ENCODE results near the gene GNAO1.
A peak's percentile ranks its signal among the peaks of the same experiment; 100 is the strongest.

The GNAO1 gene

GRCh38 chr16:56242740-56243139 is 51.5 kb downstream of the GNAO1 start:
- no peak overlapping the region for H4K91ac ChIP-seq (ENCODE audit: low read depth, low read length, poor library complexity)
- no peak overlapping the region for H3K23ac ChIP-seq (ENCODE audit: low read depth, low read length, poor library complexity)
- H3K18ac ChIP-seq (ENCODE audit: low read length): no peak overlapping the region
- no peak overlapping the region for H3K4me2 ChIP-seq (ENCODE audit: insufficient read depth, low read length, poor library complexity, severe bottlenecking)
- no peaks in the 10 kb centered on the region for H3K9me3 ChIP-seq (replicated peaks in 1 of 2; ENCODE audit: control insufficient read depth in 2 of 2, insufficient read depth in 1 of 2, low read depth in 1 of 2, low read length in 2 of 2)
- H2BK120ac ChIP-seq (ENCODE audit: low read depth, low read length): no peak overlapping the region
- H3K4me1 ChIP-seq (ENCODE audit: control insufficient read depth in 2 of 2, insufficient read depth in 1 of 2, low read depth in 1 of 2, low read length in 2 of 2): peaks cover 5 to 7% of the 10 kb centered on the region in 2 donors
- no peak overlapping the region for H2BK15ac ChIP-seq (ENCODE audit: low read length)
- no peak overlapping the region for H2BK5ac ChIP-seq (ENCODE audit: low read length)
- no peak overlapping the region for H3K4me3 ChIP-seq (ENCODE audit: low read length in 2 of 2)
- H2AK5ac ChIP-seq (ENCODE audit: low read depth, low read length): no peak overlapping the region
- no peak overlapping the region for H4K8ac ChIP-seq (ENCODE audit: low read depth, low read length)
- H3K27me3 ChIP-seq (ENCODE audit: control insufficient read depth in 3 of 3, insufficient read depth in 3 of 3, low read depth in 1 of 3, low read length in 3 of 3): peaks cover 0 to 6% (median 0%) of the 10 kb centered on the region in 3 experiments
- no peaks in the 10 kb centered on the region for H3K36me3 ChIP-seq (replicated peaks in 1 of 2; ENCODE audit: control insufficient read depth in 2 of 2, insufficient read depth in 2 of 2, low read length in 2 of 2)
- no CpG with 5 or more reads among the region's 4 CpGs for WGBS, 2 donors (ENCODE audit: extremely low coverage in 2 of 2, insufficient read length in 2 of 2, insufficient replicate concordance in 1 of 2)
- H3K9ac ChIP-seq (ENCODE audit: low read depth, low read length, poor library complexity): no peak overlapping the region
- H3K4ac ChIP-seq (ENCODE audit: low read length): no peak overlapping the region
- H3K79me1 ChIP-seq (ENCODE audit: low read depth, low read length): no peaks in the 10 kb centered on the region
- DNase-seq (ENCODE audit: low spot score): no peak
- no peak overlapping the region for H3K27ac ChIP-seq (replicated peaks; ENCODE audit: low read length)
- no peak overlapping the region for H2BK12ac ChIP-seq (ENCODE audit: low read length)
- no peak overlapping the region for H3K14ac ChIP-seq (ENCODE audit: low read length)
- H2AFZ ChIP-seq (ENCODE audit: low read length): no peak overlapping the region

DNA sequence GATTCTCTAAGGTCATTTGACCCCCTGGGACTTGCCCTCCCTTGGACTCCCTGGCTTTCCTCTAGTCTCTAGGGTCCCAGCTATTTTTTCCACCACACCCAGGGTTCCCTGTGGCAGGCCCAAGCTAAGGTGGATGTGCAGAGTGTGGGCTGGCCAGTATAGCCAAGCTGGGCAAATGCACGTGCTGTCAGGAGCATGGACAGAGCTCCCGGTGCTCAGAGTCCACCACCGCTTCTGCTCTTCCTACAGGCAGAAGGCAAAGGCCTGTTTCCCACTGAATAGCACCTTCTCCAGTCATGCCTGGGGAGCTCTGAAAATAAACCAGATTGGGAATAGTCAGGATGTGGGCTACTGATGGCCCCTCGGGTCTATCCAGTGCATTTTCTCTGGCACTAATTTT is 53.3 kb downstream of the GNAO1 start:
- no peak overlapping the region for H2AFZ ChIP-seq (ENCODE audit: low read length)
- H2BK15ac ChIP-seq (ENCODE audit: low read length): no peak overlapping the region
- no peak overlapping the region for H4K8ac ChIP-seq (ENCODE audit: low read depth, low read length)
- no peak overlapping the region for H3K23ac ChIP-seq (ENCODE audit: low read depth, low read length, poor library complexity)
- no peak overlapping the region for H2AK5ac ChIP-seq (ENCODE audit: low read depth, low read length)
- peaks cover 5 to 7% of the 10 kb centered on the region in 2 donors for H3K4me1 ChIP-seq (ENCODE audit: control insufficient read depth in 2 of 2, insufficient read depth in 1 of 2, low read depth in 1 of 2, low read length in 2 of 2)
- no peak overlapping the region for H2BK5ac ChIP-seq (ENCODE audit: low read length)
- no peak for DNase-seq (ENCODE audit: low spot score)
- no peak overlapping the region for H3K4me3 ChIP-seq (ENCODE audit: low read length in 2 of 2)
- no peaks in the 10 kb centered on the region for H3K79me1 ChIP-seq (ENCODE audit: low read depth, low read length)
- no peak overlapping the region for H3K14ac ChIP-seq (ENCODE audit: low read length)
- no peak overlapping the region for H2BK12ac ChIP-seq (ENCODE audit: low read length)
- no peaks in the 10 kb centered on the region for H3K9me3 ChIP-seq (replicated peaks in 1 of 2; ENCODE audit: control insufficient read depth in 2 of 2, insufficient read depth in 1 of 2, low read depth in 1 of 2, low read length in 2 of 2)
- H3K27me3 ChIP-seq (ENCODE audit: control insufficient read depth in 3 of 3, insufficient read depth in 3 of 3, low read depth in 1 of 3, low read length in 3 of 3): peaks cover 0 to 6% (median 0%) of the 10 kb centered on the region in 3 experiments
- no peak overlapping the region for H3K4me2 ChIP-seq (ENCODE audit: insufficient read depth, low read length, poor library complexity, severe bottlenecking)
- H3K36me3 ChIP-seq (replicated peaks in 1 of 2; ENCODE audit: control insufficient read depth in 2 of 2, insufficient read depth in 2 of 2, low read length in 2 of 2): no peaks in the 10 kb centered on the region
- H4K91ac ChIP-seq (ENCODE audit: low read depth, low read length, poor library complexity): no peak overlapping the region
- WGBS, 2 donors (ENCODE audit: extremely low coverage in 2 of 2, insufficient read length in 2 of 2, insufficient replicate concordance in 1 of 2): no CpG with 5 or more reads among the region's 4 CpGs
- H3K18ac ChIP-seq (ENCODE audit: low read length): no peak overlapping the region
- H3K27ac ChIP-seq (replicated peaks; ENCODE audit: low read length): no peak overlapping the region
- no peak overlapping the region for H3K4ac ChIP-seq (ENCODE audit: low read length)
- H3K9ac ChIP-seq (ENCODE audit: low read depth, low read length, poor library complexity): no peak overlapping the region
- H2BK120ac ChIP-seq (ENCODE audit: low read depth, low read length): no peak overlapping the region

GRCh38 chr16:56245197-56245596 is 53.9 kb downstream of the GNAO1 start:
- no peak overlapping the region for H3K9ac ChIP-seq (ENCODE audit: low read depth, low read length, poor library complexity)
- no peak overlapping the region for H4K91ac ChIP-seq (ENCODE audit: low read depth, low read length, poor library complexity)
- H2BK12ac ChIP-seq (ENCODE audit: low read length): no peak overlapping the region
- no peak overlapping the region for H2BK120ac ChIP-seq (ENCODE audit: low read depth, low read length)
- peaks cover 0 to 6% (median 0%) of the 10 kb centered on the region in 3 experiments for H3K27me3 ChIP-seq (ENCODE audit: control insufficient read depth in 3 of 3, insufficient read depth in 3 of 3, low read depth in 1 of 3, low read length in 3 of 3)
- no peak overlapping the region for H4K8ac ChIP-seq (ENCODE audit: low read depth, low read length)
- no peak overlapping the region for H3K14ac ChIP-seq (ENCODE audit: low read length)
- no peak overlapping the region for H2BK5ac ChIP-seq (ENCODE audit: low read length)
- H3K18ac ChIP-seq (ENCODE audit: low read length): no peak overlapping the region
- no peaks in the 10 kb centered on the region for H3K9me3 ChIP-seq (replicated peaks in 1 of 2; ENCODE audit: control insufficient read depth in 2 of 2, insufficient read depth in 1 of 2, low read depth in 1 of 2, low read length in 2 of 2)
- H3K79me1 ChIP-seq (ENCODE audit: low read depth, low read length): no peaks in the 10 kb centered on the region
- no peak overlapping the region for H2BK15ac ChIP-seq (ENCODE audit: low read length)
- DNase-seq (ENCODE audit: low spot score): no peak
- no peak overlapping the region for H3K4me3 ChIP-seq (ENCODE audit: low read length in 2 of 2)
- H3K23ac ChIP-seq (ENCODE audit: low read depth, low read length, poor library complexity): no peak overlapping the region
- H3K27ac ChIP-seq (replicated peaks; ENCODE audit: low read length): no peak overlapping the region
- H2AK5ac ChIP-seq (ENCODE audit: low read depth, low read length): no peak overlapping the region
- WGBS, 2 donors (ENCODE audit: extremely low coverage in 2 of 2, insufficient read length in 2 of 2, insufficient replicate concordance in 1 of 2): no CpG with 5 or more reads among the region's 6 CpGs
- H3K36me3 ChIP-seq (replicated peaks in 1 of 2; ENCODE audit: control insufficient read depth in 2 of 2, insufficient read depth in 2 of 2, low read length in 2 of 2): no peaks in the 10 kb centered on the region
- peaks cover 5 to 7% of the 10 kb centered on the region in 2 donors for H3K4me1 ChIP-seq (ENCODE audit: control insufficient read depth in 2 of 2, insufficient read depth in 1 of 2, low read depth in 1 of 2, low read length in 2 of 2)
- no peak overlapping the region for H2AFZ ChIP-seq (ENCODE audit: low read length)
- no peak overlapping the region for H3K4ac ChIP-seq (ENCODE audit: low read length)
- no peak overlapping the region for H3K4me2 ChIP-seq (ENCODE audit: insufficient read depth, low read length, poor library complexity, severe bottlenecking)

- Histone ChIP-seq H2BK15ac (ENCODE audit: low read length) (no peak overlapping the region), H2AFZ (ENCODE audit: low read length) (peak overlapping the region; percentile 51), H2BK5ac (ENCODE audit: low read length) (no peak overlapping the region), H3K4me1 (ENCODE audit: control insufficient read depth in 2 of 2, insufficient read depth in 1 of 2, low read depth in 1 of 2, low read length in 2 of 2) (peaks cover 5 to 7% of the 10 kb centered on the region in 2 donors), H3K27ac (replicated peaks; ENCODE audit: low read length) (no peak overlapping the region), H3K14ac (ENCODE audit: low read length) (no peak overlapping the region), H3K4ac (ENCODE audit: low read length) (no peak overlapping the region), H3K4me3 (ENCODE audit: low read length in 2 of 2) (no peak overlapping the region), H3K9ac (ENCODE audit: low read depth, low read length, poor library complexity) (no peak overlapping the region), H3K9me3 (replicated peaks in 1 of 2; ENCODE audit: control insufficient read depth in 2 of 2, insufficient read depth in 1 of 2, low read depth in 1 of 2, low read length in 2 of 2) (no peaks in the 10 kb centered on the region), H3K18ac (ENCODE audit: low read length) (peak overlapping the region; percentile 20), H3K36me3 (replicated peaks in 1 of 2; ENCODE audit: control insufficient read depth in 2 of 2, insufficient read depth in 2 of 2, low read length in 2 of 2) (no peaks in the 10 kb centered on the region), H3K4me2 (ENCODE audit: insufficient read depth, low read length, poor library complexity, severe bottlenecking) (no peak overlapping the region), H3K79me1 (ENCODE audit: low read depth, low read length) (no peaks in the 10 kb centered on the region), H2AK5ac (ENCODE audit: low read depth, low read length) (peak overlapping the region; percentile 30), H3K23ac (ENCODE audit: low read depth, low read length, poor library complexity) (peak overlapping the region; percentile 22), H4K8ac (ENCODE audit: low read depth, low read length) (peak overlapping the region; percentile 52), H2BK120ac (ENCODE audit: low read depth, low read length) (no peak overlapping the region), H2BK12ac (ENCODE audit: low read length) (no peak overlapping the region), H4K91ac (ENCODE audit: low read depth, low read length, poor library complexity) (no peak overlapping the region), H3K27me3 (ENCODE audit: control insufficient read depth in 3 of 3, insufficient read depth in 3 of 3, low read depth in 1 of 3, low read length in 3 of 3) (peaks cover 0 to 6% (median 0%) of the 10 kb centered on the region in 3 experiments)
- no CpG with 5 or more reads among the region's 13 CpGs for WGBS, 2 donors (ENCODE audit: extremely low coverage in 2 of 2, insufficient read length in 2 of 2, insufficient replicate concordance in 1 of 2)
- peak; percentile 11 for DNase-seq (ENCODE audit: low spot score)
Measured at GRCh38 chr16:56246051-56246817, 54.9 kb downstream of the GNAO1 start.
